NCI-H524 treated with DMSO at 0.1 percent for 48 hours (cell line): ENCODE measurements around the gene CHIC2.

Experiments used
- DNase-seq: peaks from one replicate; lab custom pipeline; 2025; lab: John Stamatoyannopoulos, UW

Gene CHIC2

GRCh38 chr4:54005475-54005874, 58.9 kb downstream of the CHIC2 start:
- no peak for DNase-seq

GRCh38 chr4:54004463-54004862, 59.9 kb downstream of the CHIC2 start:
- no peak for DNase-seq

GRCh38 chr4:54001668-54002365, 62.6 kb downstream of the CHIC2 start:
- no peak for DNase-seq

- no peak for DNase-seq
These were observed 66.5 kb downstream of the CHIC2 start for GRCh38 chr4:53997898-53998297.

- DNase-seq = no peak
These were observed 69.9 kb downstream of the CHIC2 start for GRCh38 chr4:53994382-53995102.

- no peak for DNase-seq
These were observed 71.6 kb downstream of the CHIC2 start for GRCh38 chr4:53992785-53993184.

- DNase-seq = no peak
These were observed 72.6 kb downstream of the CHIC2 start for GRCh38 chr4:53991821-53992220.

- no peak for DNase-seq
These were observed 73.8 kb downstream of the CHIC2 start for GRCh38 chr4:53990641-53991040.

- no peak for DNase-seq
These were observed 76.6 kb downstream of the CHIC2 start for GRCh38 chr4:53987761-53988171.

- DNase-seq = no peak
These were observed 78.3 kb downstream of the CHIC2 start for GRCh38 chr4:53986062-53986461.

- DNase-seq = no peak
These were observed 82.8 kb downstream of the CHIC2 start for GRCh38 chr4:53981567-53981966.

- DNase-seq = no peak
These were observed 83.3 kb downstream of the CHIC2 start for GRCh38 chr4:53981066-53981465.

GRCh38 chr4:53974561-53974960, 89.8 kb downstream of the CHIC2 start:
- DNase-seq = no peak

- DNase-seq = no peak
These were observed 96.4 kb downstream of the CHIC2 start for GRCh38 chr4:53967986-53968385.

GRCh38 chr4:53963781-53964180, 100.6 kb downstream of the CHIC2 start:
- DNase-seq = no peak

- DNase-seq = no peak
These were observed 101.1 kb downstream of the CHIC2 start for GRCh38 chr4:53963336-53963735.

GRCh38 chr4:53962516-53963225, 101.7 kb downstream of the CHIC2 start:
- DNase-seq = no peak

GRCh38 chr4:53961351-53961750, 103.1 kb downstream of the CHIC2 start:
- DNase-seq = no peak

- no peak for DNase-seq
These were observed 103.6 kb downstream of the CHIC2 start for GRCh38 chr4:53960843-53961242.
